NB4 (cell line): ENCODE results near the gene FGF18.

Experiments used
- DNase-seq: peaks from one replicate; pipeline ENCODE4 v3.0.0; 2010; ENCODE audit warnings: low read depth
- H3K4me3 ChIP-seq: one replicate; pipeline ENCODE4 v1.5.1; 2011; ENCODE audit warnings: mild to moderate bottlenecking, low read depth, low read length, moderate library complexity
- MYC ChIP-seq: IDR thresholded peaks from 2 replicates; pipeline ENCODE4 v1.6.1; 2011; ENCODE audit warnings: low read depth, low read length
- POLR2A ChIP-seq: IDR thresholded peaks from 2 replicates; pipeline ENCODE4 v1.6.1; 2011; ENCODE audit warnings: mild to moderate bottlenecking; ENCODE audit not compliant: insufficient read length; ENCODE audit errors: extremely low read depth
- TF ChIP-seq, protein P1 (sequence below): IDR thresholded peaks from one replicate; pipeline ENCODE4 v1.5.1; 2012; ENCODE audit warnings: low read depth, low read length
- TF ChIP-seq, protein P2 (sequence below): IDR thresholded peaks from 2 replicates; pipeline ENCODE4 v1.6.1; 2011; ENCODE audit warnings: low read depth, low read length

FGF18 gene

GRCh38 chr5:171422902-171423663 is 3.6 kb downstream of the FGF18 start:
- no peak for DNase-seq
- TF ChIP-seq, protein P1, sequence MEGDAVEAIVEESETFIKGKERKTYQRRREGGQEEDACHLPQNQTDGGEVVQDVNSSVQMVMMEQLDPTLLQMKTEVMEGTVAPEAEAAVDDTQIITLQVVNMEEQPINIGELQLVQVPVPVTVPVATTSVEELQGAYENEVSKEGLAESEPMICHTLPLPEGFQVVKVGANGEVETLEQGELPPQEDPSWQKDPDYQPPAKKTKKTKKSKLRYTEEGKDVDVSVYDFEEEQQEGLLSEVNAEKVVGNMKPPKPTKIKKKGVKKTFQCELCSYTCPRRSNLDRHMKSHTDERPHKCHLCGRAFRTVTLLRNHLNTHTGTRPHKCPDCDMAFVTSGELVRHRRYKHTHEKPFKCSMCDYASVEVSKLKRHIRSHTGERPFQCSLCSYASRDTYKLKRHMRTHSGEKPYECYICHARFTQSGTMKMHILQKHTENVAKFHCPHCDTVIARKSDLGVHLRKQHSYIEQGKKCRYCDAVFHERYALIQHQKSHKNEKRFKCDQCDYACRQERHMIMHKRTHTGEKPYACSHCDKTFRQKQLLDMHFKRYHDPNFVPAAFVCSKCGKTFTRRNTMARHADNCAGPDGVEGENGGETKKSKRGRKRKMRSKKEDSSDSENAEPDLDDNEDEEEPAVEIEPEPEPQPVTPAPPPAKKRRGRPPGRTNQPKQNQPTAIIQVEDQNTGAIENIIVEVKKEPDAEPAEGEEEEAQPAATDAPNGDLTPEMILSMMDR = no peak
- no peak for TF ChIP-seq MYC
- no peak for TF ChIP-seq POLR2A
- TF ChIP-seq, protein P2, sequence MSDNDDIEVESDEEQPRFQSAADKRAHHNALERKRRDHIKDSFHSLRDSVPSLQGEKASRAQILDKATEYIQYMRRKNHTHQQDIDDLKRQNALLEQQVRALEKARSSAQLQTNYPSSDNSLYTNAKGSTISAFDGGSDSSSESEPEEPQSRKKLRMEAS = no peak
- no peak overlapping the region for H3K4me3 ChIP-seq

DNA sequence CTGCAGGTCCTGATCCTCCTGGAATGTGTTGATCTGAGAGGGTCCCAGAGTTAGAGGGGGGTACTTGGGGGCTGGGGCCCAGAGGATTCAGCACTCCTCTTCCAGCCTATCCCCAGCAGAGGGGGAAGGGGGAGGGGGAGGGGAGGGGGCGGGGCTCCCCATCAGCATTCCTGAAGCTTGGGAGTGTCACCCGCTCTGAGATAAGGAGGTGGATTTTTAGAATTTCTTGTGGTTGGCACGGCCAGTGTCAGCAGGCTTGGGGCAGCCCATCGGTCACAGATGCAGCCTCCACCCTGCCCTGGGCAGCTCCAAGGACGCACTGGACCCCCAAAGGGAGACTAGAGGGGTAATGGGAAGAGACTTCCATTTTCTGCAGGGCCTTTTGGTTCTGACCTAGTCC is 5.3 kb downstream of the FGF18 start:
- TF ChIP-seq, protein P1 = no peak
- no peak for TF ChIP-seq POLR2A
- no peak for TF ChIP-seq MYC
- TF ChIP-seq, protein P2 = no peak
- DNase-seq = no peak

DNA sequence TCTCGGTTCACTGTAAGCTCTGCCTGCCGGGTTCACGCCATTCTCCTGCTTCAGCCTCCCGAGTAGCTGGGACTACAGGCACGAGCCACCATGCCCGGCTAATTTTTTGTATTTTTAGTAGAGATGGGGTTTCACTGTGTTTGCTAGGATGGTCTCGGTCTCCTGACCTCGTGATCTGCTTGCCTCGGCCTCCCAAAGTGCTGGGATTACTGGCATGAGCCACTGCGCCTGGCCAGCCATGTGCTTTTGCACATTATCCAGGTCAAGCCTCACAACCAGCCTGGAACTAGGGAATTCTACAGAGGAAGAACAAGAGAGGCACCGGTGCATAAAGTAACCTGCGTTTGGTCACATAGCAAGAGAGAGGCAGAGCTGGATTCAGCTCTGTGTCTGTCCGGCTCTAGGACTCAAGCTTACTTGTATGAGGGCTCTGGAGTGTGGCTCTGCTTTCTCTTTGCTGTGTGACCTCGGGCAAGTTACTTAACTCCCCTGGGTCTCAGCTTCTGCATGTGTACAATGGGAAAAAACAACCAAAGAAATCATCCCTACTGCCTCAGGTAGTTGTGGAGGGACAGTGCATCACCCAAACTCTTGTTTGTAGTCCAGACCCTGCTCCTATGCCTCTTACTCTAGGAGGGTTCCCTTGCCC is 6.3 kb downstream of the FGF18 start:
- no peak for TF ChIP-seq POLR2A
- TF ChIP-seq, protein P2 = no peak
- TF ChIP-seq, protein P1 = no peak
- no peak for TF ChIP-seq MYC
- no peak overlapping the region for H3K4me3 ChIP-seq
- DNase-seq = no peak

More for the DNA sequence above, 5.3 kb downstream of the FGF18 start:
- no peak overlapping the region for H3K4me3 ChIP-seq

DNA sequence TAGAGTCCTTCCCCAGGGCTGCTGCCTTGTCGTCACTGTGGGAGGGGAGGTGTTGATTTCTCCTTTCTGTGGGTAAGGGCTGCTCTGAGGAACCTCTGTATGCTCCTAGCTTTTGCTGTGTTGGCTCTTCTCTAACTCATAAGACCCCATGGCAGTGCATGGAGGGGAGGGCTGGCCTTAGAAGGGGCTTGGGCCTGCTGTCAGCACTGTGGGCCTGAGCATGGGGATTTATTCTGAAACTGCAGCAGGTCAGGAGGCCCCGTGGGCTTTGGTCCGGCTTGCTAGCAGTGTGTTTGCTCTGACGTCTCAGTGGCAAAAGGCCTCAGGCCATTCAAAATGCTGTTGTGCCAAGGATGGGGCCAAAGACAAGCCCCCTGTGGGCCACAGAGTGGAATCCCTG is 6.8 kb downstream of the FGF18 start:
- TF ChIP-seq, protein P2 = no peak
- TF ChIP-seq MYC = no peak
- TF ChIP-seq, protein P1 = no peak
- no peak for TF ChIP-seq POLR2A
- no peak for DNase-seq
- H3K4me3 ChIP-seq = no peak overlapping the region

DNA sequence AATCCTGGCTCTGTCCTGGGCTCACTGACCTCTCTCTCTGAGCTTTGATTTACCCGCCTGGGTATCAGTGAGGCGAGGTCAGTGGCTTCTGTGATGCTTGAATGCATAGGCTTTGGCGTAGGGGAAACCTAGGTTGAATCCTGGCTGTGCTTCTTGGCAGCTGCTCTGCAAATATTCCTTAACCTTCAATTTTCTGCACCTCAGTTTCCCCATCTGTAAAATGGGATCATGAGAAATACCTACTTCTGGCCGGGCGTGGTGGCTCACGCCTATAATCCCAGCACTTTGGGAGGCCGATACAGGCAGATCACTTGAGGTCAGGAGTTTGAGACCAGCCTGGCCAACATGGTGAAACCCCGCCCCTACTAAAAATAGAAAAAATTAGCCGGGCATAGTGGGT is 7.2 kb downstream of the FGF18 start:
- TF ChIP-seq, protein P1 = no peak
- TF ChIP-seq POLR2A = no peak
- no peak for TF ChIP-seq MYC
- TF ChIP-seq, protein P2 = no peak
- no peak for DNase-seq
- H3K4me3 ChIP-seq = no peak overlapping the region
